ENCODE measurements around the gene YWHAE. TPM values are rescaled to one million over a fixed set of nuclear protein-coding genes. Genes with fewer than 3 reads are reported as not detected.

YWHAE gene
- total RNA-seq: 335 and 389 TPM in 2 replicates

GRCh38 chr17:1399679-1400512 lies at the start of gene YWHAE:
TSS of gene YWHAE (minus strand) at chr17:1400222. CDS start at chr17:1400110, 112 bp downstream.

Other genes starting within 250 kb of the YWHAE start
- 74.7 and 78.2 TPM in 2 replicates for gene ABR, start 220.2 kb downstream of the YWHAE start, total RNA-seq
- gene BHLHA9, start 129.8 kb downstream of the YWHAE start, total RNA-seq: not detected in 2 replicates
- gene TRARG1, start 120.6 kb downstream of the YWHAE start, total RNA-seq: not detected in 2 replicates
- 127 and 129 TPM in 2 replicates for gene CRK, start 56.0 kb upstream of the YWHAE start, total RNA-seq
- gene MYO1C, start 92.5 kb upstream of the YWHAE start, total RNA-seq: 179 and 191 TPM in 2 replicates
- 31.4 and 35.5 TPM in 2 replicates for gene INPP5K, start 116.4 kb upstream of the YWHAE start, total RNA-seq
- gene PITPNA, start 162.6 kb upstream of the YWHAE start, total RNA-seq: 17.8 and 19.4 TPM in 2 replicates
- gene SLC43A2, start 228.6 kb upstream of the YWHAE start, total RNA-seq: 9.0 and 14.5 TPM in 2 replicates
- gene SCARF1, start 245.5 kb upstream of the YWHAE start, total RNA-seq: 2.3 and 4.4 TPM in 2 replicates
- 12.0 and 13.7 TPM in 2 replicates for gene RILP, start 249.6 kb upstream of the YWHAE start, total RNA-seq